SK-N-SH (cell line): ENCODE measurements around the gene CALCOCO2. TPM values are rescaled to one million over a fixed set of nuclear protein-coding genes. Genes with fewer than 3 reads are reported as not detected.

Experiments
- CTCF ChIA-PET: fragments of 300-600, 350-600 bp; formaldehyde crosslinking; extraction: SDS; loops from one replicate; lab custom pipeline; 2021; lab: Yijun Ruan, JAX
- POLR2A ChIA-PET: fragments of 350-600 bp; sonication (Branson Sonifier 250); formaldehyde crosslinking; extraction: SDS; loops from one replicate; lab custom pipeline; 2020; ENCODE audit warnings: antibody characterized with exemption, inconsistent platforms; lab: Yijun Ruan, JAX
- DNase-seq: peaks from one replicate; pipeline ENCODE4 v3.0.0; 2012
- H2AFZ ChIP-seq: fragments of 200-600 bp; sonication (generic); 2 replicates; pipeline ENCODE4 v1.8.1; 2016; ENCODE audit warnings: antibody characterized with exemption, mild to moderate bottlenecking, low read depth
- H3F3A ChIP-seq: fragments of 200-600 bp; sonication (generic); replicated peaks from 2 replicates; pipeline ENCODE3; 2016; ENCODE audit warnings: antibody characterized with exemption, mild to moderate bottlenecking; ENCODE audit not compliant: insufficient read depth
- H3K27ac ChIP-seq, 2 experiments: fragments of 200-500 bp in 1 of 2; fragments of 200-600 bp in 1 of 2; sonication (Bioruptor generic) in 1 of 2; sonication (generic), shearing (Covaris generic) in 1 of 2; 2 replicates each; pipeline versions ENCODE4 v1.5.1 to v1.6.1; 2014 to 2016; ENCODE audit warnings: low read depth in 2 of 2, inconsistent platforms in 1 of 2, low read length in 1 of 2, mild to moderate bottlenecking in 1 of 2, mixed read lengths in 1 of 2
- H3K27me3 ChIP-seq: fragments of 200-600 bp; sonication (generic), shearing (Covaris generic); 2 replicates; pipeline ENCODE4 v1.6.1; 2016; ENCODE audit warnings: mixed run types; ENCODE audit not compliant: insufficient read depth
- H3K36me3 ChIP-seq, 2 experiments: fragments of 200-500 bp in 1 of 2; fragments of 200-600 bp in 1 of 2; sonication (Bioruptor generic) in 1 of 2; sonication (generic) in 1 of 2; replicated peaks in 1 of 2; 2 replicates each; pipeline versions ENCODE3 to v1.5.1; 2014 to 2016; ENCODE audit warnings: low read length in 1 of 2, mild to moderate bottlenecking in 1 of 2; ENCODE audit not compliant: insufficient read depth in 2 of 2, control insufficient read depth in 1 of 2
- H3K4me1 ChIP-seq, 2 experiments: fragments of 200-500 bp in 1 of 2; fragments of 200-600 bp in 1 of 2; sonication (Bioruptor generic) in 1 of 2; sonication (generic), shearing (Covaris generic) in 1 of 2; 2 replicates each; pipeline versions ENCODE4 v1.5.1 to v1.6.1; 2014 to 2016; ENCODE audit warnings: low read depth in 1 of 2, low read length in 1 of 2, mixed run types in 1 of 2; ENCODE audit not compliant: insufficient read depth in 2 of 2, control insufficient read depth in 1 of 2
- H3K4me2 ChIP-seq: fragments of 200-600 bp; sonication (generic), shearing (Covaris generic); 2 replicates; pipeline ENCODE4 v1.6.1; 2017; ENCODE audit warnings: mixed run types
- H3K4me3 ChIP-seq, 2 experiments: fragments of 200-500 bp in 1 of 2; fragments of 200-600 bp in 1 of 2; sonication (Bioruptor generic) in 1 of 2; sonication (generic), shearing (Covaris generic) in 1 of 2; 2 replicates each; pipeline versions ENCODE4 v1.5.1 to v1.8.1; 2014 to 2016; ENCODE audit warnings: low read depth in 2 of 2, inconsistent platforms in 1 of 2, low read length in 1 of 2, mild to moderate bottlenecking in 1 of 2, mixed read lengths in 1 of 2, moderate library complexity in 1 of 2
- H3K79me2 ChIP-seq: fragments of 200-600 bp; sonication (generic); 2 replicates; pipeline ENCODE4 v1.8.1; 2017; ENCODE audit warnings: mild to moderate bottlenecking; ENCODE audit not compliant: insufficient read depth
- H3K9ac ChIP-seq: fragments of 200-600 bp; sonication (generic); 2 replicates; pipeline ENCODE4 v1.6.1; 2017; ENCODE audit warnings: mixed run types
- H3K9me2 ChIP-seq: fragments of 200-600 bp; sonication (generic); 2 replicates; pipeline ENCODE4 v1.6.1; 2017; ENCODE audit warnings: mixed run types
- H3K9me3 ChIP-seq: fragments of 200-600 bp; sonication (generic); 2 replicates; pipeline ENCODE4 v1.6.1; 2017; ENCODE audit warnings: mixed run types, mild to moderate bottlenecking, moderate library complexity
- H4K20me1 ChIP-seq: fragments of 200-600 bp; sonication (generic); 2 replicates; pipeline ENCODE4 v1.6.1; 2017; ENCODE audit warnings: mild to moderate bottlenecking, mixed run types; ENCODE audit not compliant: insufficient read depth
- CHD2 ChIP-seq: fragments of 150-350 bp; IDR thresholded peaks from 2 replicates; pipeline ENCODE4 v1.6.1; 2018; ENCODE audit warnings: low read length; ENCODE audit not compliant: partially characterized antibody
- CTCF ChIP-seq: fragments of 200-600 bp; sonication (generic); IDR thresholded peaks from 2 replicates; pipeline ENCODE4 v1.6.1; 2017; ENCODE audit warnings: antibody characterized with exemption, mild to moderate bottlenecking, moderate library complexity
- EP300 ChIP-seq, 2 experiments: IDR thresholded peaks; 2 replicates each; pipeline versions ENCODE4 v1.4.0 to v1.6.1; 2012; ENCODE audit warnings: borderline replicate concordance in 1 of 2, low read depth in 1 of 2, low read length in 1 of 2
- EZH2phosphoT487 ChIP-seq: fragments of 200-600 bp; sonication (generic); IDR thresholded peaks from 2 replicates; pipeline ENCODE4 v1.6.1; 2017; ENCODE audit warnings: low read depth, mixed run types, mild to moderate bottlenecking, antibody characterized with exemption, moderate library complexity, borderline replicate concordance
- FOSL2 ChIP-seq: IDR thresholded peaks from 2 replicates; pipeline ENCODE4 v1.4.0; 2012; ENCODE audit warnings: low read depth, mild to moderate bottlenecking, moderate library complexity, borderline replicate concordance
- FOXM1 ChIP-seq: IDR thresholded peaks from 2 replicates; pipeline ENCODE4 v1.4.0; 2012; ENCODE audit warnings: low read depth, mild to moderate bottlenecking
- GABPA ChIP-seq: IDR thresholded peaks from 2 replicates; pipeline ENCODE4 v1.4.0; 2012; ENCODE audit warnings: low read depth, mild to moderate bottlenecking
- GATA2 ChIP-seq: sonication (generic); formaldehyde crosslinking; IDR thresholded peaks from 2 replicates; pipeline ENCODE4 v1.5.0; 2020; ENCODE audit warnings: mild to moderate bottlenecking, missing genetic modification reagents
- IRF3 ChIP-seq: fragments of 150-350 bp; IDR thresholded peaks from 2 replicates; pipeline ENCODE4 v1.6.1; 2016; ENCODE audit warnings: mild to moderate bottlenecking, low read depth, low read length
- JUND ChIP-seq: IDR thresholded peaks from 2 replicates; pipeline ENCODE4 v1.4.0; 2012
- MAX ChIP-seq: IDR thresholded peaks from 2 replicates; pipeline ENCODE4 v1.4.0; 2012; ENCODE audit warnings: low read depth
- MEF2A ChIP-seq: IDR thresholded peaks from 2 replicates; pipeline ENCODE4 v1.4.0; 2012; ENCODE audit warnings: low read depth, borderline replicate concordance
- PBX3 ChIP-seq: IDR thresholded peaks from 2 replicates; pipeline ENCODE4; 2012
- RCOR1 ChIP-seq: fragments of 150-350 bp; IDR thresholded peaks from 2 replicates; pipeline ENCODE4 v1.6.1; 2017; ENCODE audit warnings: antibody characterized with exemption, low read length
- REST ChIP-seq: IDR thresholded peaks from 2 replicates; pipeline ENCODE4 v1.6.1; 2012; ENCODE audit warnings: mild to moderate bottlenecking, low read depth, low read length, moderate library complexity
- TAF1 ChIP-seq: IDR thresholded peaks from 2 replicates; pipeline ENCODE4 v1.6.1; 2012; ENCODE audit warnings: low read depth, mild to moderate bottlenecking, low read length, moderate library complexity, borderline replicate concordance
- TEAD4 ChIP-seq: IDR thresholded peaks from 2 replicates; pipeline ENCODE4 v1.4.0; 2012; ENCODE audit warnings: mild to moderate bottlenecking, borderline replicate concordance; ENCODE audit not compliant: insufficient read depth
- USF1 ChIP-seq: IDR thresholded peaks from 2 replicates; pipeline ENCODE4 v1.4.0; 2012; ENCODE audit warnings: low read depth, borderline replicate concordance
- USF2 ChIP-seq: fragments of 150-350 bp; IDR thresholded peaks from 2 replicates; pipeline ENCODE4 v1.6.1; 2017; ENCODE audit warnings: antibody characterized with exemption, low read length, low read depth, borderline replicate concordance
- WGBS: methylation state at CpG from one replicate; pipeline ENCODE4 v1.1.6; 2017; ENCODE audit warnings: low lambda C conversion rate; 5-methylcytosine and 5-hydroxymethylcytosine counted together
- polyA plus RNA-seq, 3 experiments: library from polyadenylated mRNA; depleted of rRNA; stranded (reverse); fragments of >200 nt; gene quantifications; 2 replicates each; pipeline ENCODE4 v1.2.3, GENCODE V29; 2012

Gene CALCOCO2
- polyA plus RNA-seq, 1 of the 3 experiments (the other 2 are of a cell fraction): 49.9 TPM

- Histone ChIP-seq H3K27me3 (no peaks in the 10 kb centered on the region), H3K4me1 (peaks cover 14 to 16% of the 10 kb centered on the region in 2 experiments), H3K36me3 (peaks cover 9 to 10% of the 10 kb centered on the region in 2 experiments), H3K27ac (no peak overlapping the region), H3K9me3 (no peaks in the 10 kb centered on the region), H3K79me2 (peaks cover 37% of the 10 kb centered on the region), H2AFZ (no peak overlapping the region), H4K20me1 (peaks cover 21% of the 10 kb centered on the region), H3K4me2 (no peak overlapping the region), H3K4me3 (no peak overlapping the region), H3K9ac (no peak overlapping the region)
- no peak for DNase-seq
- ChIA-PET CTCF (interaction anchor here (1.0 to 1.8 kb wide), 3 partner anchors 20 to 127 kb away, joined by 3 to 4 read pairs (median 3); no protein-coding TSS in a partner anchor), POLR2A (no interaction called here)
- 98% methylated on average over 9 of the region's 9 CpGs for WGBS
- TF ChIP-seq TEAD4 (no peak), EZH2phosphoT487 (no peak), EP300 (IDR thresholded peaks at IDR 0.05; ENCODE audit: borderline replicate concordance in 1 of 2, low read depth in 1 of 2, low read length in 1 of 2) (no peak), IRF3 (no peak), USF2 (no peak), MEF2A (no peak), REST (no peak), USF1 (no peak), JUND (no peak), CHD2 (no peak), GATA2 (no peak), CTCF (no peak), FOXM1 (no peak), MAX (no peak), RCOR1 (no peak), TAF1 (no peak), FOSL2 (no peak), GABPA (no peak), PBX3 (no peak)
- TF ChIP-seq, all 33 proteins: peak for 0
- no peaks in the 10 kb centered on the region for H3K9me2 ChIP-seq
- H3F3A ChIP-seq: peaks cover 8% of the 10 kb centered on the region
Observed at GRCh38 chr17:48905987-48906515, 75.2 kb downstream of the CALCOCO2 start.
